A549 (cell line): ENCODE data around the gene ZFP92.

Source experiments
- CHD2 ChIP-seq: fragments of 150-350 bp; IDR thresholded peaks from 2 replicates; pipeline ENCODE4 v1.6.1; 2014; ENCODE audit warnings: low read length; ENCODE audit not compliant: partially characterized antibody
- CTCF ChIP-seq: fragments of >200 bp; sonication (Bioruptor Twin); formaldehyde crosslinking; IDR thresholded peaks from 3 replicates; pipeline ENCODE4 v1.5.1; 2016
- EP300 ChIP-seq, 2 experiments: fragments of >200 bp; sonication (Bioruptor Twin); formaldehyde crosslinking; IDR thresholded peaks; 2 replicates in 1 of 2; 3 replicates in 1 of 2; pipeline ENCODE4 v1.6.1; 2016 to 2017
- FOSL2 ChIP-seq, 2 experiments: fragments of 450-650 bp in 1 of 2; fragments of >200 bp in 1 of 2; sonication (Bioruptor Twin) in 1 of 2; formaldehyde crosslinking; IDR thresholded peaks; 2 replicates each; pipeline versions ENCODE4 v1.5.0 to v1.6.1; 2016 to 2020; ENCODE audit warnings: mild to moderate bottlenecking in 1 of 2, moderate library complexity in 1 of 2
- JUNB ChIP-seq: fragments of >200 bp; sonication (Bioruptor Twin); formaldehyde crosslinking; IDR thresholded peaks from 2 replicates; pipeline ENCODE4 v1.6.1; 2016
- MAFK ChIP-seq: fragments of 450-650 bp; IDR thresholded peaks from 2 replicates; pipeline ENCODE4 v1.6.1; 2014; ENCODE audit not compliant: partially characterized antibody
- NFE2L2 ChIP-seq: fragments of 150-350 bp; conservative IDR thresholded peaks from 2 replicates; pipeline ENCODE4 v1.6.1; 2014; ENCODE audit warnings: low read length
- RFX5 ChIP-seq: fragments of 450-650 bp; IDR thresholded peaks from 2 replicates; pipeline ENCODE4 v1.7.1; 2014; ENCODE audit warnings: antibody characterized with exemption, mild to moderate bottlenecking, moderate library complexity
- SMC3 ChIP-seq: fragments of >200 bp; sonication (Bioruptor Twin); formaldehyde crosslinking; IDR thresholded peaks from 3 replicates; pipeline ENCODE4 v1.6.1; 2018; ENCODE audit warnings: inconsistent platforms
- USF2 ChIP-seq: fragments of 450-650 bp; IDR thresholded peaks from 2 replicates; pipeline ENCODE4 v1.6.1; 2014; ENCODE audit warnings: antibody characterized with exemption
- ZSCAN20 ChIP-seq: fragments of 250-450 bp; sonication (Bioruptor Pico); IDR thresholded peaks from 2 replicates; pipeline ENCODE4 v1.8.0; 2022; ENCODE audit warnings: mild to moderate bottlenecking, moderate library complexity

- TF ChIP-seq JUNB, result no peak
- TF ChIP-seq CTCF, result no peak
- no peak for TF ChIP-seq NFE2L2
- TF ChIP-seq USF2, result no peak
- TF ChIP-seq CHD2, result no peak
- no peak for TF ChIP-seq RFX5
- no peak for TF ChIP-seq FOSL2 (IDR thresholded peaks at IDR 0.05)
- TF ChIP-seq FOSL2 (CRISPR knock-in tag; IDR thresholded peaks at IDR 0.05), result no peak
- TF ChIP-seq ZSCAN20 (CRISPR knock-in tag), result no peak
- TF ChIP-seq EP300 (IDR thresholded peaks at IDR 0.05), result no peak
- TF ChIP-seq MAFK, result no peak
- no peak for TF ChIP-seq SMC3
Measured at GRCh38 chrX:153384390-153384789, 26.9 kb upstream of the ZFP92 start.
